HUES6 (cell line): ENCODE data around the gene ALDH1L2.
A peak's percentile ranks its signal among the peaks of the same experiment; 100 is the strongest.

ENCODE experiments used
- H3K27ac ChIP-seq: 2 replicates; pipeline ENCODE4 v1.7.0; 2013; ENCODE audit warnings: low read depth, mild to moderate bottlenecking, low read length, inconsistent platforms
- H3K27me3 ChIP-seq: 2 replicates; pipeline ENCODE4 v1.6.1; 2013; ENCODE audit warnings: low read length; ENCODE audit not compliant: control insufficient read depth, insufficient read depth
- H3K36me3 ChIP-seq: 2 replicates; pipeline ENCODE4 v1.6.1; 2013; ENCODE audit warnings: low read length; ENCODE audit not compliant: control insufficient read depth, insufficient read depth
- H3K4me1 ChIP-seq: 2 replicates; pipeline ENCODE4 v1.6.1; 2013; ENCODE audit warnings: low read length; ENCODE audit not compliant: control insufficient read depth, insufficient read depth
- H3K4me3 ChIP-seq: 2 replicates; pipeline ENCODE4 v1.5.1; 2013; ENCODE audit warnings: low read depth, low read length
- H3K9ac ChIP-seq: one replicate; pipeline ENCODE4 v1.6.1; 2013; ENCODE audit warnings: mild to moderate bottlenecking, low read length
- H3K9me3 ChIP-seq: 2 replicates; pipeline ENCODE4 v1.6.1; 2013; ENCODE audit warnings: low read depth, low read length; ENCODE audit not compliant: control insufficient read depth, insufficient read depth

Gene ALDH1L2

DNA sequence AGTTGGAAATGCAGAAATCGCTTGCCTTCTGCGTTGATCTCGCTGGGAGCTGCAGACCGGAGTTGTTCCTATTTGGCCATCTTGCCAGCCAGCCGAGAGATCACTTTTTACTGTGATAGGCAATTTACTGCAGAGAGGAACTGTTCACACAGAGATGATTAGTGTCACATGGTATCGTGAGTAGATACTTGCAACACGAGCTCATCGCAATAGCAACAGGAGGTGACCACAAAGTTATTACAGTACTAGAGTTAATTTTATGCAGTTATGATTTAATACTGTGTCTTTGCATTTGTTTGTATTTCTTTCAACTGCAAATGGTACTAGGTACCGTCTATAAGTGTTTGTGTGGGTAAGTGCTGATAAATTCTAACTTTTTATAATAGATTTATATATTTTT, 70.4 kb downstream of the ALDH1L2 start:
- H3K27ac ChIP-seq, result no peak overlapping the region
- H3K4me1 ChIP-seq, result no peaks in the 10 kb centered on the region
- no peaks in the 10 kb centered on the region for H3K9me3 ChIP-seq
- peaks cover 35% of the 10 kb centered on the region for H3K36me3 ChIP-seq
- no peaks in the 10 kb centered on the region for H3K27me3 ChIP-seq
- H3K4me3 ChIP-seq, result no peak overlapping the region
- H3K9ac ChIP-seq, result no peak overlapping the region

GRCh38 chr12:105001476-105001875, 82.8 kb downstream of the ALDH1L2 start:
- Histone ChIP-seq H3K4me1 (no peaks in the 10 kb centered on the region), H3K9me3 (no peaks in the 10 kb centered on the region; the same call in 1 of the 2 replicates), H3K27ac (no peak overlapping the region), H3K9ac (no peak overlapping the region), H3K36me3 (peaks cover 91% of the 10 kb centered on the region), H3K27me3 (no peaks in the 10 kb centered on the region), H3K4me3 (no peak overlapping the region)

DNA sequence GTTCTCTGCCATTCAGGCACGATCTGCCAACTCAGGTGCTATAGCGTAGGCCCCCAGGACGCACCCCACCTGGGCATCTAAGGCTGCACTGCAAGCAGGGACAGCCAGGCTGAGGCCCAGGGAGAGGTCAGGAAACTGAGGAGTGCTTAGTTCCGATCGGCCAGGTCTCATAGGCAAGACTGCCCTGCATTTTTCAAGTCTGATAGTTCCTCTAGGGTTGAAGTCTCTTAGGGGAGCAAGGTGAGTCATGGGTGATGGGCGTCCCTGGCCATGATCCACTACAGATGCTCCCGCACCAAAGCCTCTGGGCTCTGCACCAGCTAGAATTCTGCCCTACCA, 84.9 kb downstream of the ALDH1L2 start:
- no peak overlapping the region for H3K4me3 ChIP-seq
- H3K27ac ChIP-seq, result no peak overlapping the region
- H3K4me1 ChIP-seq, result no peaks in the 10 kb centered on the region
- H3K36me3 ChIP-seq, result peaks cover 95% of the 10 kb centered on the region
- H3K27me3 ChIP-seq, result no peaks in the 10 kb centered on the region
- H3K9ac ChIP-seq, result no peak overlapping the region
- no peaks in the 10 kb centered on the region; the same call in 1 of the 2 replicates for H3K9me3 ChIP-seq

GRCh38 chr12:104998423-104999346, 85.6 kb downstream of the ALDH1L2 start:
- H3K9ac ChIP-seq, result no peak overlapping the region
- H3K4me1 ChIP-seq, result no peaks in the 10 kb centered on the region
- H3K4me3 ChIP-seq, result no peak overlapping the region
- no peaks in the 10 kb centered on the region; the same call in 1 of the 2 replicates for H3K9me3 ChIP-seq
- peaks cover 97% of the 10 kb centered on the region for H3K36me3 ChIP-seq
- H3K27me3 ChIP-seq, result no peaks in the 10 kb centered on the region
- H3K27ac ChIP-seq, result no peak overlapping the region

GRCh38 chr12:104997541-104997940, 86.7 kb downstream of the ALDH1L2 start:
- Histone ChIP-seq H3K27me3 (no peaks in the 10 kb centered on the region), H3K4me3 (no peak overlapping the region), H3K27ac (no peak overlapping the region), H3K4me1 (no peaks in the 10 kb centered on the region), H3K9ac (no peak overlapping the region), H3K9me3 (no peaks in the 10 kb centered on the region; the same call in 1 of the 2 replicates), H3K36me3 (peaks cover 97% of the 10 kb centered on the region)

GRCh38 chr12:104994336-104994735, 89.9 kb downstream of the ALDH1L2 start:
- H3K9ac ChIP-seq, result no peak overlapping the region
- H3K27me3 ChIP-seq, result no peaks in the 10 kb centered on the region
- no peaks in the 10 kb centered on the region for H3K4me1 ChIP-seq
- peaks cover 97% of the 10 kb centered on the region for H3K36me3 ChIP-seq
- no peaks in the 10 kb centered on the region for H3K9me3 ChIP-seq
- no peak overlapping the region for H3K4me3 ChIP-seq
- H3K27ac ChIP-seq, result no peak overlapping the region

GRCh38 chr12:104991565-104992128, 92.6 kb downstream of the ALDH1L2 start:
- Histone ChIP-seq H3K4me1 (peaks cover 5% of the 10 kb centered on the region), H3K36me3 (peaks cover 86% of the 10 kb centered on the region), H3K4me3 (no peak overlapping the region), H3K27ac (no peak overlapping the region), H3K9me3 (no peaks in the 10 kb centered on the region), H3K27me3 (no peaks in the 10 kb centered on the region), H3K9ac (no peak overlapping the region)

DNA sequence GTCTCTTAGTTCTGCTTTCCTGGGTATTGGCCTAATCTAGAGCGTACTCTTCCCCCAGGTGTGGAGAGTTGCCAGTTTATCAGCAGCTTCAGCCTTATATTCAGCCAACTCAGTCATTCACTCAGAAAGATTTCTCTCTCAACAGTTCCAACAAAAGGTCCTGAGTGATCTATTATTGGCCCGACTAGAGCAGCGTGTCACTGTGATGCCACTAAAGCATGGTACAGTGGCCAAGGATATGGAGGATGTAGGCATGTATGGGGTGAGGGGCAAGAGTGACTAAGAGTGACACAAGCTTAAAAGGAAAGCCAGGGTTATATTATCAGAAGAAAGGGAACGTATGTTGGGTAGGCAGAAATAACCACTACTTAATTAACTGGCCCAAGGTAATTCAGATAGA, 93.3 kb downstream of the ALDH1L2 start:
- H3K4me1 ChIP-seq, result peaks cover 5% of the 10 kb centered on the region
- H3K27ac ChIP-seq, result no peak overlapping the region
- H3K36me3 ChIP-seq, result peaks cover 79% of the 10 kb centered on the region
- no peaks in the 10 kb centered on the region for H3K27me3 ChIP-seq
- no peak overlapping the region for H3K9ac ChIP-seq
- H3K9me3 ChIP-seq, result no peaks in the 10 kb centered on the region
- no peak overlapping the region for H3K4me3 ChIP-seq

- Histone ChIP-seq H3K4me3 (peak within 1 kb of the TSS; percentile 88), H3K27me3 (no peaks in the 10 kb centered on the region), H3K36me3 (peaks cover 33% of the 10 kb centered on the region), H3K4me1 (peaks cover 5% of the 10 kb centered on the region), H3K27ac (peak within 1 kb of the TSS; percentile 91), H3K9me3 (no peaks in the 10 kb centered on the region), H3K9ac (peak within 1 kb of the TSS; percentile 95)
These were observed 98.0 kb downstream of the ALDH1L2 start, which contains the start of gene NOPCHAP1 for GRCh38 chr12:104986022-104986941. TSS of gene NOPCHAP1 (plus strand) at chr12:104986316. CDS start at chr12:104986353, 37 bp downstream.

DNA sequence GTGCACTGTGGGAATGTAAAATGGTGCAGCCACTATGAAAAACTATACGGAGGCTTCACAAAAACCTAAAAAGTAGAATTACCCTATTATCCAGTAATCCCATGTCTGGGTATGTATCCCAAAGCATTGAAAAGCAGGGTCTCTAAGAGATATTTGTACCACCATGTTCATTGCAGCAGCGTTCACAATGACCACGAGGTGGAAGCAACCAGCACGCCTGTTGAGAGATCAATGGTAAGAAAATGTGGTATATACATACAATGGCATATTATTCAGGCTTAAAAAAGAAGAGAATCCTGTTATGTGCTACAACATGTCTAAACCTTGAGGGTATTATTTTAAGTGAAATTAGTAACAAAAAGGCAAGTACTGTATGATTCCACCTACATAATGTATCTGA, 99.1 kb downstream of the ALDH1L2 start:
- no peak overlapping the region for H3K27ac ChIP-seq
- H3K9me3 ChIP-seq, result no peaks in the 10 kb centered on the region
- H3K4me1 ChIP-seq, result peaks cover 5% of the 10 kb centered on the region
- peaks cover 23% of the 10 kb centered on the region for H3K36me3 ChIP-seq
- no peaks in the 10 kb centered on the region for H3K27me3 ChIP-seq
- no peak overlapping the region for H3K4me3 ChIP-seq
- no peak overlapping the region for H3K9ac ChIP-seq
